GM23338 (cell line): ENCODE data around the gene NHLH2. TPM values are rescaled to one million over a fixed set of nuclear protein-coding genes. Genes with fewer than 3 reads are reported as not detected.

Experiments used
- ATAC-seq: fragments of 200-7000 bp; cut with Tn5 transposase; 3 replicates; pipeline ENCODE4 v1.9.1; 2020
- DNase-seq: peaks from one replicate; pipeline ENCODE4 v3.0.0-alpha.2; 2015; ENCODE audit warnings: low spot score
- H2AFZ ChIP-seq: fragments of 200-600 bp; sonication (generic); 2 replicates; pipeline ENCODE4 v1.8.0; 2016; ENCODE audit warnings: antibody characterized with exemption, mild to moderate bottlenecking, moderate library complexity
- H3F3A ChIP-seq: fragments of 200-600 bp; sonication (generic); replicated peaks from 2 replicates; pipeline ENCODE4 v1.8.0; 2017; ENCODE audit warnings: antibody characterized with exemption, mixed run types, low read depth
- H3K27ac ChIP-seq: fragments of 200-600 bp; sonication (generic); 2 replicates; pipeline ENCODE4 v1.6.1; 2016; ENCODE audit warnings: low read depth
- H3K27me3 ChIP-seq: fragments of 200-600 bp; sonication (generic); 2 replicates; pipeline ENCODE4 v1.8.0; 2016; ENCODE audit warnings: mild to moderate bottlenecking, mixed run types, moderate library complexity; ENCODE audit not compliant: insufficient read depth
- H3K36me3 ChIP-seq: fragments of 200-600 bp; sonication (generic); 2 replicates; pipeline ENCODE4 v1.8.0; 2016; ENCODE audit warnings: mild to moderate bottlenecking; ENCODE audit not compliant: insufficient read depth
- H3K4me1 ChIP-seq: fragments of 200-600 bp; sonication (generic); 2 replicates; pipeline ENCODE4 v1.8.0; 2016; ENCODE audit warnings: mild to moderate bottlenecking, moderate library complexity; ENCODE audit not compliant: insufficient read depth
- H3K4me2 ChIP-seq: fragments of 200-600 bp; sonication (generic); 2 replicates; pipeline ENCODE4 v1.7.1; 2017; ENCODE audit warnings: mixed run types
- H3K4me3 ChIP-seq: fragments of 200-600 bp; sonication (generic); 2 replicates; pipeline ENCODE4 v1.6.1; 2016; ENCODE audit warnings: mixed run types
- H3K79me2 ChIP-seq: fragments of 200-600 bp; sonication (generic); replicated peaks from 2 replicates; pipeline ENCODE4 v1.8.0; 2017; ENCODE audit warnings: mild to moderate bottlenecking; ENCODE audit not compliant: insufficient read depth
- H3K9me2 ChIP-seq: fragments of 200-600 bp; sonication (generic); 2 replicates; pipeline ENCODE4 v1.8.0; 2017; ENCODE audit not compliant: insufficient read depth
- H4K20me1 ChIP-seq: fragments of 200-600 bp; sonication (generic); replicated peaks from 2 replicates; pipeline ENCODE4 v1.8.0; 2017; ENCODE audit warnings: mild to moderate bottlenecking; ENCODE audit not compliant: insufficient read depth
- H3K27ac Mint-ChIP-seq: 2 replicates; pipeline ENCODE4 v1.8.0; 2020; ENCODE audit warnings: inconsistent platforms, mild to moderate bottlenecking, moderate library complexity, mixed read lengths
- H3K27me3 Mint-ChIP-seq: 3 replicates; pipeline ENCODE4 v1.8.0; 2022; ENCODE audit warnings: low read depth, mild to moderate bottlenecking, moderate library complexity, mixed read lengths, inconsistent platforms; ENCODE audit not compliant: insufficient read depth, poor library complexity
- H3K36me3 Mint-ChIP-seq: 3 replicates; pipeline ENCODE4 v1.8.0; 2021; ENCODE audit warnings: low read depth, mild to moderate bottlenecking, inconsistent platforms, moderate library complexity, mixed read lengths
- H3K4me1 Mint-ChIP-seq: 3 replicates; pipeline ENCODE4 v1.8.0; 2020; ENCODE audit warnings: mild to moderate bottlenecking, inconsistent platforms, mixed read lengths
- H3K4me3 Mint-ChIP-seq: 3 replicates; pipeline ENCODE4 v1.8.0; 2021; ENCODE audit warnings: moderate library complexity, mild to moderate bottlenecking, inconsistent platforms, mixed read lengths
- H3K9me3 Mint-ChIP-seq: 3 replicates; pipeline ENCODE4 v1.8.0; 2020; ENCODE audit warnings: moderate library complexity, mild to moderate bottlenecking, inconsistent platforms, mixed read lengths
- CREB1 ChIP-seq: fragments of 250-450 bp; sonication (Bioruptor Pico); IDR thresholded peaks from 2 replicates; pipeline ENCODE4 v1.5.0; 2020; ENCODE audit warnings: low read depth, mild to moderate bottlenecking, moderate library complexity
- EZH2 ChIP-seq: fragments of 200-600 bp; sonication (generic); IDR thresholded peaks from one replicate; pipeline ENCODE4 v1.8.0; 2017; ENCODE audit warnings: antibody characterized with exemption, mild to moderate bottlenecking, low read depth; ENCODE audit not compliant: unreplicated experiment
- EZH2phosphoT487 ChIP-seq: fragments of 200-600 bp; sonication (generic); IDR thresholded peaks from one replicate; pipeline ENCODE4 v1.8.1; 2018; ENCODE audit warnings: antibody characterized with exemption; ENCODE audit not compliant: unreplicated experiment
- JUNB ChIP-seq: IDR thresholded peaks from one replicate; pipeline ENCODE4 v1.6.1; 2016; ENCODE audit warnings: antibody characterized with exemption; ENCODE audit not compliant: unreplicated experiment
- NANOG ChIP-seq: IDR thresholded peaks from 2 replicates; pipeline ENCODE4 v1.6.1; 2016; ENCODE audit warnings: antibody characterized with exemption, borderline replicate concordance
- POLR2AphosphoS5 ChIP-seq: IDR thresholded peaks from 2 replicates; pipeline ENCODE4 v1.6.1; 2016; ENCODE audit warnings: antibody characterized with exemption, low read depth
- STAT1 ChIP-seq: IDR thresholded peaks from one replicate; pipeline ENCODE4 v1.6.1; 2016; ENCODE audit warnings: antibody characterized with exemption; ENCODE audit not compliant: unreplicated experiment
- ZNF114 ChIP-seq: fragments of 250-450 bp; sonication (Bioruptor Pico); IDR thresholded peaks from 2 replicates; pipeline ENCODE4 v1.5.0; 2020; ENCODE audit warnings: mild to moderate bottlenecking, moderate library complexity
- ZNF331 ChIP-seq: fragments of 250-450 bp; sonication (Bioruptor Pico); IDR thresholded peaks from 2 replicates; pipeline ENCODE4 v1.5.0; 2020; ENCODE audit warnings: low read depth, mild to moderate bottlenecking, moderate library complexity
- polyA plus RNA-seq: library from polyadenylated mRNA; unstranded; fragments of >200 nt; fragmentation: Nextera tagmentation; extraction: Ambion mirVana; gene quantifications from 2 replicates; pipeline ENCODE4 v1.2.1, GENCODE V29; 2016
- total RNA-seq: library from RNA; depleted of rRNA; stranded (reverse); fragments of >200 nt; shearing (Covaris generic); gene quantifications from 2 replicates; pipeline ENCODE4 v1.2.3, GENCODE V29; 2014
- TF ChIP-seq, protein P1 (sequence below): IDR thresholded peaks from 2 replicates; pipeline ENCODE4 v1.6.1; 2016; ENCODE audit warnings: antibody characterized with exemption
- TF ChIP-seq, protein P2 (sequence below), 2 experiments: fragments of 200-600 bp in 1 of 2; sonication (generic) in 1 of 2; conservative IDR thresholded peaks; 2 replicates each; pipeline versions ENCODE4 v1.5.1 to v1.6.1; 2016 to 2017; ENCODE audit warnings: antibody characterized with exemption in 2 of 2, low read depth in 2 of 2, mild to moderate bottlenecking in 2 of 2, moderate library complexity in 1 of 2
- TF ChIP-seq, protein P3 (sequence below): fragments of 250-450 bp; sonication (Bioruptor Pico); IDR thresholded peaks from 2 replicates; pipeline ENCODE4 v1.5.0; 2020; ENCODE audit warnings: mild to moderate bottlenecking, moderate library complexity

Gene NHLH2
- total and polyA plus RNA-seq, 2 experiments from 2014 or later = 1.7 to 1.9 TPM

DNA sequence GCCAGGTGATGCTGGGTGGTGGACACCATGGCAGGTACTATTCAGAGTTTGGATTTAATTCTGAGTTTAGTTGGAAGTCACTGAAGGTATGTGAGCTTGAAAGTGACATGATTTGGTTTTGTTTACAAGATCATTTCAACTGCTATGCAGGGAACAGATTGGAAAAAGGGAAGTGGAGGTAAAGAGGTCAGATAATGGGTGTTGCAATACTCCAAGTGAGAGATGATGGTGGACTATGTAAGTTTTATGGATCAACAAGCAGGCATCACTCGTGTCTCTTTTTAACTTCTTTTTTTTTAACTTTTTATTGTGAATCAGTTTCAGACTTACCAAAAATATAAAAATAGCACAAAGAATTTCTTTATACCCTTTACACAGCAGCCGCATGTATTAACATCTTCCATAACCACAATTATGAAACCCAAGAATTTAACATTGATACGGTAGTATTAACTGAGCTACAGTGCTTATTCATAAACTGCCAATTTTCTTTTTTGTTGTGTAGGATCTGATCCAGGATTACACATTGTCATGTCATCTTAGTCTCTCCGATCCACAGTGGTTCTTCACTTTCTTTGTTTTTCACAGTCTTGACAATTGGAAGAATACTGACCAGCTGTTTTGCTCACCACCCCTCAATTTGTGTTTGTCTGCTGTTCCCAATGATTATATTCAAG lies 24.9 kb upstream of the NHLH2 start:
- H3K79me2 ChIP-seq = no peaks in the 10 kb centered on the region
- H3K27ac Mint-ChIP-seq = no peak overlapping the region
- H3K4me3 Mint-ChIP-seq = no peak overlapping the region
- no peaks in the 10 kb centered on the region for H3K4me1 ChIP-seq
- H3K27me3 Mint-ChIP-seq = peaks cover 8% of the 10 kb centered on the region
- H3K4me1 Mint-ChIP-seq = no peaks in the 10 kb centered on the region
- TF ChIP-seq, protein P1, sequence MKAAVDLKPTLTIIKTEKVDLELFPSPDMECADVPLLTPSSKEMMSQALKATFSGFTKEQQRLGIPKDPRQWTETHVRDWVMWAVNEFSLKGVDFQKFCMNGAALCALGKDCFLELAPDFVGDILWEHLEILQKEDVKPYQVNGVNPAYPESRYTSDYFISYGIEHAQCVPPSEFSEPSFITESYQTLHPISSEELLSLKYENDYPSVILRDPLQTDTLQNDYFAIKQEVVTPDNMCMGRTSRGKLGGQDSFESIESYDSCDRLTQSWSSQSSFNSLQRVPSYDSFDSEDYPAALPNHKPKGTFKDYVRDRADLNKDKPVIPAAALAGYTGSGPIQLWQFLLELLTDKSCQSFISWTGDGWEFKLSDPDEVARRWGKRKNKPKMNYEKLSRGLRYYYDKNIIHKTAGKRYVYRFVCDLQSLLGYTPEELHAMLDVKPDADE = no peak
- TF ChIP-seq JUNB = no peak
- no peak overlapping the region for H3K4me2 ChIP-seq
- H3K9me3 Mint-ChIP-seq = no peaks in the 10 kb centered on the region
- no peaks in the 10 kb centered on the region for H3K36me3 ChIP-seq
- H3K9me2 ChIP-seq = no peaks in the 10 kb centered on the region
- H3F3A ChIP-seq = no peaks in the 10 kb centered on the region
- no peaks in the 10 kb centered on the region for H3K36me3 Mint-ChIP-seq
- H3K27ac ChIP-seq = no peak overlapping the region
- no peak for ATAC-seq
- DNase-seq = no peak
- H2AFZ ChIP-seq = no peak overlapping the region
- H3K4me3 ChIP-seq = no peak overlapping the region
- no peaks in the 10 kb centered on the region for H4K20me1 ChIP-seq
- no peaks in the 10 kb centered on the region for H3K27me3 ChIP-seq

DNA sequence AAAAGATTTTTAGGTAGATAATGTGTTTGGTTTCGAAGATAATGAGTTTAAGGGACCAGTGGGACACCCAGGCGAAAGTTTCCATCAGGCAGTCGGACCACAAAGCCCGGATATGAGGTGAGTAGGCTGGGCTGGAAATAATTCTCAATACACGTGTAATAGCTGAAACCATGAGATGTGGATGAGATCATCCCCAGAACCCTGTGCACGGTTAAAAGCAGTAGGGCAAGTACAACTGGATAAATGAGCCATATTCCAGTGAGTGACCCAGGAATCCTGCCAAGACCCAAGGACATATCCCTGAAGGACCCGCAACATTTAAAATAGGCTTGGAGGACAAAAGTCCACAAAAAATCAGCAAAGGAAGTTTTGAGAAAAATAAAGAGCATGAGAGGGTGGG lies 21.5 kb upstream of the NHLH2 start:
- Histone ChIP-seq H3K79me2 (no peaks in the 10 kb centered on the region), H3K27me3 (no peaks in the 10 kb centered on the region), H4K20me1 (no peaks in the 10 kb centered on the region), H3K4me3 (no peak overlapping the region), H2AFZ (no peak overlapping the region), H3F3A (no peaks in the 10 kb centered on the region), H3K36me3 (no peaks in the 10 kb centered on the region), H3K4me2 (no peak overlapping the region), H3K4me1 (no peaks in the 10 kb centered on the region), H3K27ac (no peak overlapping the region), H3K9me2 (peaks cover 5% of the 10 kb centered on the region; the same call in 1 of the 2 replicates)
- Mint-ChIP-seq H3K27me3 (peaks cover 8% of the 10 kb centered on the region), H3K4me1 (no peaks in the 10 kb centered on the region), H3K9me3 (no peaks in the 10 kb centered on the region), H3K4me3 (no peak overlapping the region), H3K27ac (no peak overlapping the region), H3K36me3 (no peaks in the 10 kb centered on the region)
- DNase-seq (no peak), ATAC-seq (no peak)
- TF ChIP-seq CREB1 (no peak), POLR2AphosphoS5 (no peak), EZH2phosphoT487 (no peak), EZH2 (no peak), ZNF114 (CRISPR knock-in tag) (no peak), NANOG (no peak), STAT1 (no peak), JUNB (no peak), ZNF331 (no peak)
- TF ChIP-seq, protein P1 = no peak
- TF ChIP-seq, protein P2, sequence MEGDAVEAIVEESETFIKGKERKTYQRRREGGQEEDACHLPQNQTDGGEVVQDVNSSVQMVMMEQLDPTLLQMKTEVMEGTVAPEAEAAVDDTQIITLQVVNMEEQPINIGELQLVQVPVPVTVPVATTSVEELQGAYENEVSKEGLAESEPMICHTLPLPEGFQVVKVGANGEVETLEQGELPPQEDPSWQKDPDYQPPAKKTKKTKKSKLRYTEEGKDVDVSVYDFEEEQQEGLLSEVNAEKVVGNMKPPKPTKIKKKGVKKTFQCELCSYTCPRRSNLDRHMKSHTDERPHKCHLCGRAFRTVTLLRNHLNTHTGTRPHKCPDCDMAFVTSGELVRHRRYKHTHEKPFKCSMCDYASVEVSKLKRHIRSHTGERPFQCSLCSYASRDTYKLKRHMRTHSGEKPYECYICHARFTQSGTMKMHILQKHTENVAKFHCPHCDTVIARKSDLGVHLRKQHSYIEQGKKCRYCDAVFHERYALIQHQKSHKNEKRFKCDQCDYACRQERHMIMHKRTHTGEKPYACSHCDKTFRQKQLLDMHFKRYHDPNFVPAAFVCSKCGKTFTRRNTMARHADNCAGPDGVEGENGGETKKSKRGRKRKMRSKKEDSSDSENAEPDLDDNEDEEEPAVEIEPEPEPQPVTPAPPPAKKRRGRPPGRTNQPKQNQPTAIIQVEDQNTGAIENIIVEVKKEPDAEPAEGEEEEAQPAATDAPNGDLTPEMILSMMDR (conservative IDR thresholded peaks at IDR 0.05; ENCODE audit: low read depth in 2 of 2) = no peak
- TF ChIP-seq, protein P3, sequence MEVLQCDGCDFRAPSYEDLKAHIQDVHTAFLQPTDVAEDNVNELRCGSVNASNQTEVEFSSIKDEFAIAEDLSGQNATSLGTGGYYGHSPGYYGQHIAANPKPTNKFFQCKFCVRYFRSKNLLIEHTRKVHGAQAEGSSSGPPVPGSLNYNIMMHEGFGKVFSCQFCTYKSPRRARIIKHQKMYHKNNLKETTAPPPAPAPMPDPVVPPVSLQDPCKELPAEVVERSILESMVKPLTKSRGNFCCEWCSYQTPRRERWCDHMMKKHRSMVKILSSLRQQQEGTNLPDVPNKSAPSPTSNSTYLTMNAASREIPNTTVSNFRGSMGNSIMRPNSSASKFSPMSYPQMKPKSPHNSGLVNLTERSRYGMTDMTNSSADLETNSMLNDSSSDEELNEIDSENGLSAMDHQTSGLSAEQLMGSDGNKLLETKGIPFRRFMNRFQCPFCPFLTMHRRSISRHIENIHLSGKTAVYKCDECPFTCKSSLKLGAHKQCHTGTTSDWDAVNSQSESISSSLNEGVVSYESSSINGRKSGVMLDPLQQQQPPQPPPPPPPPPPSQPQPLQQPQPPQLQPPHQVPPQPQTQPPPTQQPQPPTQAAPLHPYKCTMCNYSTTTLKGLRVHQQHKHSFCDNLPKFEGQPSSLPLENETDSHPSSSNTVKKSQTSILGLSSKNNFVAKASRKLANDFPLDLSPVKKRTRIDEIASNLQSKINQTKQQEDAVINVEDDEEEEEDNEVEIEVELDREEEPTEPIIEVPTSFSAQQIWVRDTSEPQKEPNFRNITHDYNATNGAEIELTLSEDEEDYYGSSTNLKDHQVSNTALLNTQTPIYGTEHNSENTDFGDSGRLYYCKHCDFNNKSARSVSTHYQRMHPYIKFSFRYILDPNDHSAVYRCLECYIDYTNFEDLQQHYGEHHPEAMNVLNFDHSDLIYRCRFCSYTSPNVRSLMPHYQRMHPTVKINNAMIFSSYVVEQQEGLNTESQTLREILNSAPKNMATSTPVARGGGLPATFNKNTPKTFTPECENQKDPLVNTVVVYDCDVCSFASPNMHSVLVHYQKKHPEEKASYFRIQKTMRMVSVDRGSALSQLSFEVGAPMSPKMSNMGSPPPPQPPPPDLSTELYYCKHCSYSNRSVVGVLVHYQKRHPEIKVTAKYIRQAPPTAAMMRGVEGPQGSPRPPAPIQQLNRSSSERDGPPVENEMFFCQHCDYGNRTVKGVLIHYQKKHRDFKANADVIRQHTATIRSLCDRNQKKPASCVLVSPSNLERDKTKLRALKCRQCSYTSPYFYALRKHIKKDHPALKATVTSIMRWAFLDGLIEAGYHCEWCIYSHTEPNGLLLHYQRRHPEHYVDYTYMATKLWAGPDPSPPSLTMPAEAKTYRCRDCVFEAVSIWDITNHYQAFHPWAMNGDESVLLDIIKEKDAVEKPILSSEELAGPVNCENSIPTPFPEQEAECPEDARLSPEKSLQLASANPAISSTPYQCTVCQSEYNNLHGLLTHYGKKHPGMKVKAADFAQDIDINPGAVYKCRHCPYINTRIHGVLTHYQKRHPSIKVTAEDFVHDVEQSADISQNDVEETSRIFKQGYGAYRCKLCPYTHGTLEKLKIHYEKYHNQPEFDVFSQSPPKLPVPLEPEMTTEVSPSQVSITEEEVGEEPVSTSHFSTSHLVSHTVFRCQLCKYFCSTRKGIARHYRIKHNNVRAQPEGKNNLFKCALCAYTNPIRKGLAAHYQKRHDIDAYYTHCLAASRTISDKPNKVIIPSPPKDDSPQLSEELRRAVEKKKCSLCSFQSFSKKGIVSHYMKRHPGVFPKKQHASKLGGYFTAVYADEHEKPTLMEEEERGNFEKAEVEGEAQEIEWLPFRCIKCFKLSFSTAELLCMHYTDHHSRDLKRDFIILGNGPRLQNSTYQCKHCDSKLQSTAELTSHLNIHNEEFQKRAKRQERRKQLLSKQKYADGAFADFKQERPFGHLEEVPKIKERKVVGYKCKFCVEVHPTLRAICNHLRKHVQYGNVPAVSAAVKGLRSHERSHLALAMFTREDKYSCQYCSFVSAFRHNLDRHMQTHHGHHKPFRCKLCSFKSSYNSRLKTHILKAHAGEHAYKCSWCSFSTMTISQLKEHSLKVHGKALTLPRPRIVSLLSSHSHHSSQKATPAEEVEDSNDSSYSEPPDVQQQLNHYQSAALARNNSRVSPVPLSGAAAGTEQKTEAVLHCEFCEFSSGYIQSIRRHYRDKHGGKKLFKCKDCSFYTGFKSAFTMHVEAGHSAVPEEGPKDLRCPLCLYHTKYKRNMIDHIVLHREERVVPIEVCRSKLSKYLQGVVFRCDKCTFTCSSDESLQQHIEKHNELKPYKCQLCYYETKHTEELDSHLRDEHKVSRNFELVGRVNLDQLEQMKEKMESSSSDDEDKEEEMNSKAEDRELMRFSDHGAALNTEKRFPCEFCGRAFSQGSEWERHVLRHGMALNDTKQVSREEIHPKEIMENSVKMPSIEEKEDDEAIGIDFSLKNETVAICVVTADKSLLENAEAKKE = no peak
